Peyer's patch (tissue), 4 donors: ENCODE results near the gene MAOA. TPM values are rescaled to one million over a fixed set of nuclear protein-coding genes. Genes with fewer than 3 reads are reported as not detected.
"Not testable (repeated sequence)": the region's sequence is repeated elsewhere in the genome, so short reads cannot be mapped to it uniquely, and the experiment has no call there.

Experiments
- DNase-seq, 3 donors: peaks; one replicate each; pipeline ENCODE4 v3.0.0-alpha.2; 2017 to 2019
- H3K27ac ChIP-seq, 4 donors: fragments of 200-600 bp; sonication (generic); one replicate each; pipeline ENCODE4 v1.5.1; 2016 to 2019
- H3K27me3 ChIP-seq, 2 donors: fragments of 200-600 bp; sonication (generic); one replicate each; pipeline ENCODE4 v1.5.1; 2019
- H3K36me3 ChIP-seq, 3 donors: fragments of 200-600 bp; sonication (generic); one replicate each; pipeline ENCODE4 v1.5.1; 2016 to 2019
- H3K4me1 ChIP-seq, 4 donors: fragments of 200-600 bp; sonication (generic); one replicate each; pipeline ENCODE4 v1.5.1; 2016 to 2019
- H3K4me3 ChIP-seq, 4 donors: fragments of 200-600 bp; sonication (generic); 1 replicate in 3 of 4; 2 replicates in 1 of 4; pipeline ENCODE4 v1.5.1; 2016 to 2019; ENCODE audit warnings: mild to moderate bottlenecking in 1 of 4
- H3K9me3 ChIP-seq, 4 donors: fragments of 200-600 bp; sonication (generic); one replicate each; pipeline ENCODE4 v1.5.1; 2016 to 2019; ENCODE audit warnings: mild to moderate bottlenecking in 1 of 4
- CTCF ChIP-seq, 6 experiments: fragments of 450-650 bp in 4 of 6; fragments of 200-600 bp in 2 of 6; sonication (generic) in 1 of 6; IDR thresholded peaks; one replicate each; pipeline ENCODE4 v1.5.1; 2017 to 2019; ENCODE audit warnings: antibody characterized with exemption in 6 of 6, mild to moderate bottlenecking in 3 of 6, moderate library complexity in 1 of 6
- POLR2A ChIP-seq, 2 donors: fragments of 450-650 bp; IDR thresholded peaks; one replicate each; pipeline ENCODE4 v1.5.1; 2017; ENCODE audit warnings: antibody characterized with exemption in 2 of 2, mild to moderate bottlenecking in 2 of 2, moderate library complexity in 2 of 2
- total RNA-seq, 4 donors: library from RNA; depleted of rRNA; stranded (reverse); fragments of >200 nt; gene quantifications; one replicate each; pipeline ENCODE4 v1.1.0, GENCODE V29; 2016

The MAOA gene
- total RNA-seq, 4 donors from 2014 or later: 171 to 883 (median 688) TPM

GRCh38 chrX:43664258-43664657 is 8.2 kb downstream of the MAOA start:
- Histone ChIP-seq H3K9me3 (no peaks in the 10 kb centered on the region), H3K36me3 (no peaks in the 10 kb centered on the region), H3K27me3 (no peaks in the 10 kb centered on the region), H3K4me3 (no peak overlapping the region), H3K4me1 (peaks cover 0 to 3% (median 0%) of the 10 kb centered on the region in 4 donors), H3K27ac (peak overlapping the region in 2 of 4 donors; percentile 64 to 65)
- TF ChIP-seq CTCF (IDR thresholded peaks at IDR 0.05) (no peak), POLR2A (IDR thresholded peaks at IDR 0.05) (no peak)
- DNase-seq: no peak

GRCh38 chrX:43664708-43665107 is 8.6 kb downstream of the MAOA start:
- DNase-seq: no peak
- Histone ChIP-seq H3K9me3 (no peaks in the 10 kb centered on the region), H3K36me3 (no peaks in the 10 kb centered on the region), H3K4me1 (peaks cover 0 to 3% (median 0%) of the 10 kb centered on the region in 4 donors), H3K27me3 (no peaks in the 10 kb centered on the region), H3K4me3 (no peak overlapping the region), H3K27ac (peak overlapping the region in 2 of 4 donors; percentile 64 to 65)
- no peak for TF ChIP-seq POLR2A (IDR thresholded peaks at IDR 0.05)
- TF ChIP-seq CTCF (IDR thresholded peaks at IDR 0.05): no peak

GRCh38 chrX:43666311-43666912 is 10.3 kb downstream of the MAOA start:
- H3K36me3 ChIP-seq: no peaks in the 10 kb centered on the region
- DNase-seq: no peak
- H3K4me3 ChIP-seq: no peak overlapping the region
- H3K9me3 ChIP-seq: no peaks in the 10 kb centered on the region
- peaks cover 0 to 3% (median 0%) of the 10 kb centered on the region in 4 donors for H3K4me1 ChIP-seq
- TF ChIP-seq CTCF (IDR thresholded peaks at IDR 0.05): no peak
- TF ChIP-seq POLR2A (IDR thresholded peaks at IDR 0.05): no peak
- H3K27ac ChIP-seq: no peak overlapping the region
- H3K27me3 ChIP-seq: no peaks in the 10 kb centered on the region

- Histone ChIP-seq H3K27ac (peak overlapping the region in 2 of 4 donors; percentile 43 to 48), H3K4me1 (peaks cover 0 to 26% (median 0%) of the 10 kb centered on the region in 4 donors)
- peak in 2 of 3 donors; percentile 52 to 55 for DNase-seq
Measured at GRCh38 chrX:43675965-43676628, 20.0 kb downstream of the MAOA start.

GRCh38 chrX:43676971-43677572 is 21.0 kb downstream of the MAOA start:
- no peaks in the 10 kb centered on the region for H3K9me3 ChIP-seq
- no peak for DNase-seq
- H3K4me3 ChIP-seq: no peak overlapping the region
- H3K27ac ChIP-seq: peak overlapping the region in 2 of 4 donors; percentile 12 to 48
- H3K27me3 ChIP-seq: no peaks in the 10 kb centered on the region
- no peak for TF ChIP-seq POLR2A (IDR thresholded peaks at IDR 0.05)
- no peak for TF ChIP-seq CTCF (IDR thresholded peaks at IDR 0.05)
- no peaks in the 10 kb centered on the region for H3K36me3 ChIP-seq
- peaks cover 0 to 26% (median 0%) of the 10 kb centered on the region in 4 donors for H3K4me1 ChIP-seq

More at GRCh38 chrX:43675965-43676628, 20.0 kb downstream of the MAOA start:
- H3K27me3 ChIP-seq, H3K36me3 ChIP-seq, H3K4me3 ChIP-seq, H3K9me3 ChIP-seq: not testable (repeated sequence)

- Histone ChIP-seq H3K4me1 (peaks cover 0 to 26% (median 0%) of the 10 kb centered on the region in 4 donors), H3K9me3 (no peaks in the 10 kb centered on the region), H3K4me3 (no peak overlapping the region), H3K36me3 (no peaks in the 10 kb centered on the region), H3K27ac (peak overlapping the region in 1 of 4 donors; percentile 48), H3K27me3 (no peaks in the 10 kb centered on the region)
- no peak for TF ChIP-seq CTCF (IDR thresholded peaks at IDR 0.05)
- TF ChIP-seq POLR2A (IDR thresholded peaks at IDR 0.05): no peak
- DNase-seq: peak in 1 of 3 donors; percentile 54
Measured at GRCh38 chrX:43677993-43678392, 21.9 kb downstream of the MAOA start.
